GM19239 (cell line): ENCODE measurements around the gene MAP2K5.

ENCODE experiments used
- DNase-seq: peaks from one replicate; pipeline ENCODE4 v3.0.0; 2011; ENCODE audit warnings: low spot score; ENCODE audit not compliant: insufficient read length
- FAIRE-seq: peaks from 2 replicates; lab custom pipeline; 2011; peaks lifted over from hg19 to GRCh38; lab: Jason Lieb, UNC

MAP2K5 gene

GRCh38 chr15:67556976-67557570 lies 14.6 kb downstream of the MAP2K5 start:
- FAIRE-seq = peak; percentile 35
- no peak for DNase-seq

GRCh38 chr15:67558502-67558901 lies 16.0 kb downstream of the MAP2K5 start:
- DNase-seq = no peak
- peak; percentile 21 for FAIRE-seq

GRCh38 chr15:67559158-67559557 lies 16.7 kb downstream of the MAP2K5 start:
- DNase-seq (no peak), FAIRE-seq (no peak)

- no peak for FAIRE-seq
- no peak for DNase-seq
Measured at GRCh38 chr15:67559576-67559975, 17.1 kb downstream of the MAP2K5 start.

GRCh38 chr15:67560320-67560719 lies 17.8 kb downstream of the MAP2K5 start:
- FAIRE-seq (no peak), DNase-seq (no peak)

- FAIRE-seq (no peak), DNase-seq (no peak)
Measured at GRCh38 chr15:67563092-67563491, 20.6 kb downstream of the MAP2K5 start.

GRCh38 chr15:67564021-67564967 lies 21.8 kb downstream of the MAP2K5 start:
- peak; percentile 94 for FAIRE-seq
- no peak for DNase-seq

- FAIRE-seq (no peak), DNase-seq (no peak)
Measured at GRCh38 chr15:67564968-67565345, 22.5 kb downstream of the MAP2K5 start.

- FAIRE-seq (no peak), DNase-seq (no peak)
Measured at GRCh38 chr15:67569668-67570067, 27.2 kb downstream of the MAP2K5 start.

GRCh38 chr15:67570875-67571647 lies 28.6 kb downstream of the MAP2K5 start:
- FAIRE-seq (no peak), DNase-seq (no peak)

GRCh38 chr15:67571648-67572415 lies 29.3 kb downstream of the MAP2K5 start:
- FAIRE-seq = no peak
- DNase-seq = no peak

- no peak for FAIRE-seq
Measured at GRCh38 chr15:67573194-67573593, 30.7 kb downstream of the MAP2K5 start.

GRCh38 chr15:67575039-67575502 lies 32.6 kb downstream of the MAP2K5 start:
- FAIRE-seq = no peak

More at GRCh38 chr15:67573194-67573593, 30.7 kb downstream of the MAP2K5 start:
- no peak for DNase-seq

GRCh38 chr15:67578020-67578600 lies 35.6 kb downstream of the MAP2K5 start:
- FAIRE-seq = no peak
- DNase-seq = no peak

More at GRCh38 chr15:67575039-67575502, 32.6 kb downstream of the MAP2K5 start:
- no peak for DNase-seq

GRCh38 chr15:67579164-67579563 lies 36.7 kb downstream of the MAP2K5 start:
- no peak for FAIRE-seq
- DNase-seq = no peak

- no peak for DNase-seq
- FAIRE-seq = no peak
Measured at GRCh38 chr15:67579967-67580366, 37.5 kb downstream of the MAP2K5 start.

- no peak for DNase-seq
- no peak for FAIRE-seq
Measured at GRCh38 chr15:67584157-67584556, 41.7 kb downstream of the MAP2K5 start.

GRCh38 chr15:67585681-67586080 lies 43.2 kb downstream of the MAP2K5 start:
- no peak for FAIRE-seq
- no peak for DNase-seq

GRCh38 chr15:67587331-67587730 lies 44.8 kb downstream of the MAP2K5 start:
- FAIRE-seq = no peak

More at GRCh38 chr15:67587331-67587730, 44.8 kb downstream of the MAP2K5 start:
- no peak for DNase-seq
